Breast epithelium (tissue), 3 donors: Measurements from ENCODE around the gene HM13.

Source experiments
- POLR2AphosphoS5 ChIP-seq, 3 donors: sonication (generic); formaldehyde crosslinking; IDR thresholded peaks; one replicate each; pipeline ENCODE4 v1.6.1; 2017; ENCODE audit warnings: antibody characterized with exemption in 3 of 3
- TF ChIP-seq, protein P1 (sequence below), 3 donors: fragments of 450-650 bp; IDR thresholded peaks; one replicate each; pipeline ENCODE4 v1.5.1; 2016 to 2017; ENCODE audit warnings: antibody characterized with exemption in 3 of 3, mild to moderate bottlenecking in 3 of 3, moderate library complexity in 3 of 3

DNA sequence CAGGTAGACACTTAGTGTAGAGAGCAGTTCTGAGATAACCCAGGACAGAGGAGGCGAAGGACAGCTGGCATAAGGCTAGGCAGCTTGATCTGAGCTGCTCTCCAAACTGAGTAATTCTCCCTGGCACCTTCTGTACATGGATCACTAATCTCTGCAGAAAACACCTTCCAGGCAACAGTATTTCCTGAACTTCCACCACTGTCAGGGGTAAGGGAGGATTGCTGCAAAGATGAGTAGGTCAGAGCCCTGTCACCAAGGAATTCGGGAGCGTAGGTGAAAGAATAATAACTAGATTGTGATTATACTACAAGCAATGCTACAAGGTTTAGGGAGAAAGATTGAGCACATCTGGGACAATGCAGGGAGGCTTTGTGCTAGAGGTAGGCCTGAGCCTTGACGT lies 1.9 kb downstream of the HM13 start:
- TF ChIP-seq, protein P1, sequence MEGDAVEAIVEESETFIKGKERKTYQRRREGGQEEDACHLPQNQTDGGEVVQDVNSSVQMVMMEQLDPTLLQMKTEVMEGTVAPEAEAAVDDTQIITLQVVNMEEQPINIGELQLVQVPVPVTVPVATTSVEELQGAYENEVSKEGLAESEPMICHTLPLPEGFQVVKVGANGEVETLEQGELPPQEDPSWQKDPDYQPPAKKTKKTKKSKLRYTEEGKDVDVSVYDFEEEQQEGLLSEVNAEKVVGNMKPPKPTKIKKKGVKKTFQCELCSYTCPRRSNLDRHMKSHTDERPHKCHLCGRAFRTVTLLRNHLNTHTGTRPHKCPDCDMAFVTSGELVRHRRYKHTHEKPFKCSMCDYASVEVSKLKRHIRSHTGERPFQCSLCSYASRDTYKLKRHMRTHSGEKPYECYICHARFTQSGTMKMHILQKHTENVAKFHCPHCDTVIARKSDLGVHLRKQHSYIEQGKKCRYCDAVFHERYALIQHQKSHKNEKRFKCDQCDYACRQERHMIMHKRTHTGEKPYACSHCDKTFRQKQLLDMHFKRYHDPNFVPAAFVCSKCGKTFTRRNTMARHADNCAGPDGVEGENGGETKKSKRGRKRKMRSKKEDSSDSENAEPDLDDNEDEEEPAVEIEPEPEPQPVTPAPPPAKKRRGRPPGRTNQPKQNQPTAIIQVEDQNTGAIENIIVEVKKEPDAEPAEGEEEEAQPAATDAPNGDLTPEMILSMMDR (IDR thresholded peaks at IDR 0.05), result no peak
- no peak for TF ChIP-seq POLR2AphosphoS5 (IDR thresholded peaks at IDR 0.05)
